Keratinocyte (primary cell): ENCODE measurements around the gene SERGEF. TPM values are rescaled to one million over a fixed set of nuclear protein-coding genes. Genes with fewer than 3 reads are reported as not detected.

ENCODE experiments used
- DNase-seq: peaks from one replicate; pipeline ENCODE4 v3.0.0-alpha.2; 2011; ENCODE audit warnings: low read depth, missing footprints, low spot score
- FAIRE-seq: peaks from 2 replicates; lab custom pipeline; 2011; peaks lifted over from hg19 to GRCh38; lab: Jason Lieb, UNC
- H2AFZ ChIP-seq: 2 replicates; pipeline ENCODE4 v1.6.0; 2012; ENCODE audit warnings: low read length, control low read depth, inconsistent platforms; ENCODE audit not compliant: control insufficient read depth
- H3K27ac ChIP-seq: 2 replicates; pipeline ENCODE4 v1.5.1; 2011; ENCODE audit warnings: low read length; ENCODE audit not compliant: control insufficient read depth, insufficient read depth
- H3K27me3 ChIP-seq: 3 replicates; pipeline ENCODE4 v1.6.0; 2011; ENCODE audit warnings: low read length; ENCODE audit not compliant: control insufficient read depth, insufficient read depth; ENCODE audit errors: extremely low read depth
- H3K36me3 ChIP-seq, 2 experiments: 2 replicates in 1 of 2; 3 replicates in 1 of 2; pipeline ENCODE4 v1.5.1; 2011; ENCODE audit warnings: low read length in 2 of 2, mild to moderate bottlenecking in 1 of 2; ENCODE audit not compliant: control insufficient read depth in 2 of 2, insufficient read depth in 2 of 2; ENCODE audit errors: extremely low read depth in 1 of 2
- H3K4me1 ChIP-seq: 3 replicates; pipeline ENCODE4 v1.5.1; 2011; ENCODE audit warnings: low read length; ENCODE audit not compliant: control insufficient read depth, insufficient read depth; ENCODE audit errors: extremely low read depth
- H3K4me2 ChIP-seq: 3 replicates; pipeline ENCODE4 v1.6.0; 2011; ENCODE audit warnings: low read depth, low read length; ENCODE audit not compliant: control insufficient read depth, insufficient read depth; ENCODE audit errors: extremely low read depth
- H3K4me3 ChIP-seq, 3 experiments: fragments of 200-600 bp in 1 of 3; sonication (generic) in 1 of 3; 2 replicates in 2 of 3; 3 replicates in 1 of 3; pipeline ENCODE4 v1.5.1; 2011 to 2016; ENCODE audit warnings: low read length in 3 of 3, mild to moderate bottlenecking in 3 of 3, control low read depth in 2 of 3, inconsistent platforms in 1 of 3, low read depth in 1 of 3, mixed read lengths in 1 of 3, mixed run types in 1 of 3, moderate library complexity in 1 of 3; ENCODE audit not compliant: control insufficient read depth in 2 of 3, insufficient read depth in 2 of 3; ENCODE audit errors: extremely low read depth in 1 of 3
- H3K79me2 ChIP-seq: 2 replicates; pipeline ENCODE4 v1.6.0; 2012; ENCODE audit warnings: low read length; ENCODE audit not compliant: control insufficient read depth, insufficient read depth
- H3K9ac ChIP-seq: 3 replicates; pipeline ENCODE4 v1.6.0; 2011; ENCODE audit warnings: low read length; ENCODE audit not compliant: control insufficient read depth, insufficient read depth; ENCODE audit errors: extremely low read depth
- H3K9me1 ChIP-seq: 3 replicates; pipeline ENCODE4 v1.6.0; 2011; ENCODE audit warnings: low read length; ENCODE audit not compliant: control insufficient read depth, insufficient read depth; ENCODE audit errors: extremely low read depth
- H3K9me3 ChIP-seq: 2 replicates; pipeline ENCODE4 v1.5.1; 2012; ENCODE audit warnings: low read depth, low read length; ENCODE audit not compliant: control insufficient read depth
- H4K20me1 ChIP-seq: 3 replicates; pipeline ENCODE4 v1.6.0; 2011; ENCODE audit warnings: low read length; ENCODE audit not compliant: control insufficient read depth, insufficient read depth; ENCODE audit errors: extremely low read depth
- EZH2 ChIP-seq: IDR thresholded peaks from one replicate; pipeline ENCODE4 v1.6.1; 2012; ENCODE audit warnings: inconsistent platforms, mild to moderate bottlenecking, low read length, moderate library complexity
- dilution Hi-C: fragments of 300-500 bp; cut with MboI; formaldehyde crosslinking; loops from one replicate; pipeline ENCODE4 v1.7.0; 2020; ENCODE audit warnings: low sequenced_read_pairs; ENCODE audit not compliant: extremely low pct_ligation_motif_present
- polyA plus RNA-seq, 5 experiments: library from polyadenylated mRNA; depleted of rRNA in 3 of 5; stranded (reverse) in 3 of 5; stranded (forward) in 1 of 5; unstranded in 1 of 5; fragments of >200 nt; gene quantifications; 1 replicate in 1 of 5; 2 replicates in 3 of 5; 3 replicates in 1 of 5; pipeline versions ENCODE4 v1.2.1 to v1.2.3, GENCODE V29; 2011 to 2012; ENCODE audit warnings: missing spikeins in 2 of 5, low read depth in 1 of 5, low replicate concordance in 1 of 5
- TF ChIP-seq, protein P1 (sequence below), 3 experiments: IDR thresholded peaks in 1 of 3; conservative IDR thresholded peaks in 1 of 3; optimal IDR thresholded peaks in 1 of 3; 2 replicates in 2 of 3; 3 replicates in 1 of 3; pipeline versions ENCODE3 to v1.5.1; 2011; ENCODE audit warnings: low read length in 3 of 3, mild to moderate bottlenecking in 3 of 3, moderate library complexity in 2 of 3, control low read depth in 1 of 3, inconsistent platforms in 1 of 3; ENCODE audit not compliant: insufficient read depth in 2 of 3; ENCODE audit errors: extremely low read depth in 1 of 3

The SERGEF gene
- polyA plus RNA-seq, 1 donor (not counting 4 experiments of a cell fraction or from before 2014, with no cell fraction given), result 15.6 TPM

DNA sequence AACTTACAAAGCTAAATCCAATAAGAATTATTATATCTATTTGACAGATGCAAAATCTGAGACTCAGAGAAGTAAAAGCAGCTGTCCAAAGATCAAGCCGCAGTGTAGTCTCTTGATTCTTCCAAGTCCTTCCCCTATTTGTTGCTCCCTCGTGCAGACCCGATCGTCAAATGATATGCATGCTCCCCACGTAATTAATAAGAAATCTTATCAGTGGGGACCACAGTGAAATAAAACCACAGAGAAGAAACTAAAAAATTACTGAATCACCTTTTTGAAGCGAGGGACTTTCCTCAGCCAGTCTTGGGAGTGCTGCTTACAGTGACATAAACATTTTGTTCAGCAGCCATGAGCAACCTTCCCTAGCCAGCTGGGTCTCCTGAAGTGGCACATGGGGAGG lies 64.6 kb downstream of the SERGEF start:
- H3K36me3 ChIP-seq, result no peaks in the 10 kb centered on the region
- no peaks in the 10 kb centered on the region for H3K79me2 ChIP-seq
- H3K9me3 ChIP-seq, result no peaks in the 10 kb centered on the region
- no peaks in the 10 kb centered on the region for H3K9me1 ChIP-seq
- no peak overlapping the region for H3K27ac ChIP-seq
- no peak overlapping the region for H3K9ac ChIP-seq
- FAIRE-seq (no peak), DNase-seq (no peak)
- H3K27me3 ChIP-seq, result no peaks in the 10 kb centered on the region
- no peak overlapping the region for H3K4me2 ChIP-seq
- no peak for TF ChIP-seq EZH2
- TF ChIP-seq, protein P1, sequence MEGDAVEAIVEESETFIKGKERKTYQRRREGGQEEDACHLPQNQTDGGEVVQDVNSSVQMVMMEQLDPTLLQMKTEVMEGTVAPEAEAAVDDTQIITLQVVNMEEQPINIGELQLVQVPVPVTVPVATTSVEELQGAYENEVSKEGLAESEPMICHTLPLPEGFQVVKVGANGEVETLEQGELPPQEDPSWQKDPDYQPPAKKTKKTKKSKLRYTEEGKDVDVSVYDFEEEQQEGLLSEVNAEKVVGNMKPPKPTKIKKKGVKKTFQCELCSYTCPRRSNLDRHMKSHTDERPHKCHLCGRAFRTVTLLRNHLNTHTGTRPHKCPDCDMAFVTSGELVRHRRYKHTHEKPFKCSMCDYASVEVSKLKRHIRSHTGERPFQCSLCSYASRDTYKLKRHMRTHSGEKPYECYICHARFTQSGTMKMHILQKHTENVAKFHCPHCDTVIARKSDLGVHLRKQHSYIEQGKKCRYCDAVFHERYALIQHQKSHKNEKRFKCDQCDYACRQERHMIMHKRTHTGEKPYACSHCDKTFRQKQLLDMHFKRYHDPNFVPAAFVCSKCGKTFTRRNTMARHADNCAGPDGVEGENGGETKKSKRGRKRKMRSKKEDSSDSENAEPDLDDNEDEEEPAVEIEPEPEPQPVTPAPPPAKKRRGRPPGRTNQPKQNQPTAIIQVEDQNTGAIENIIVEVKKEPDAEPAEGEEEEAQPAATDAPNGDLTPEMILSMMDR (optimal IDR thresholded peaks at IDR 0.05 in 1 of 3, IDR thresholded peaks at IDR 0.05 in 1 of 3, conservative IDR thresholded peaks at IDR 0.05 in 1 of 3; ENCODE audit: extremely low read depth in 1 of 3, insufficient read depth in 2 of 3, low read length in 3 of 3), result no peak
- H3K4me1 ChIP-seq, result no peaks in the 10 kb centered on the region
- H4K20me1 ChIP-seq, result no peaks in the 10 kb centered on the region
- no peak overlapping the region for H2AFZ ChIP-seq
- dilution Hi-C loops, result no loop called here
- H3K4me3 ChIP-seq, result no peak overlapping the region

DNA sequence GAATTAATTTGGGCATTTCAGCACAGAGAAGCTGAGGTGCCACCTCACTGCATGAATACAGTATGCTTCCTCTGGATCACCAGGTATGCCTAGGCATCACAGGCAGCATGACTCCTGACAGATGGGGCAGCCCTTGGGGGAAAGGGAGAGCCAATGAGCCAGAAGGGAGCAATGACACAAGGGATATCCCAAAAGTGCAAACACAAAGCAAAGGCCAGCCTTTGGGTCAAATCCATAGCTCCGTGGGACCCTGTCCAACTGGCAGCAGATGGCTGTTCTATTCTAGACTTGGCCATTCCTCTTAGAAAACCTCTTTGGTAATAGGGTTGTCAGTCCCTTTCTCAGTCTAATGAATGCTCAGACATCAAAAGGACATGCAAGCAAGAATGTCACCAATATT lies 73.3 kb downstream of the SERGEF start:
- no peaks in the 10 kb centered on the region for H3K9me3 ChIP-seq
- no peak overlapping the region for H3K9ac ChIP-seq
- TF ChIP-seq, protein P1 (optimal IDR thresholded peaks at IDR 0.05 in 1 of 3, IDR thresholded peaks at IDR 0.05 in 1 of 3, conservative IDR thresholded peaks at IDR 0.05 in 1 of 3; ENCODE audit: extremely low read depth in 1 of 3, insufficient read depth in 2 of 3, low read length in 3 of 3), result no peak
- TF ChIP-seq EZH2, result no peak
- no peaks in the 10 kb centered on the region for H3K79me2 ChIP-seq
- DNase-seq, result no peak
- no peak overlapping the region for H3K27ac ChIP-seq
- no peak overlapping the region for H3K4me2 ChIP-seq
- H3K4me3 ChIP-seq, result no peak overlapping the region
- no peaks in the 10 kb centered on the region for H3K9me1 ChIP-seq
- no peak for FAIRE-seq
- H3K4me1 ChIP-seq, result no peaks in the 10 kb centered on the region
- H3K27me3 ChIP-seq, result no peaks in the 10 kb centered on the region
- dilution Hi-C loops, result no loop called here
- H4K20me1 ChIP-seq, result no peaks in the 10 kb centered on the region
- no peak overlapping the region for H2AFZ ChIP-seq
- H3K36me3 ChIP-seq, result no peaks in the 10 kb centered on the region
